ENCODE measurements around the gene MBTD1.
"Not testable (repeated sequence)": the region's sequence is repeated elsewhere in the genome, so short reads cannot be mapped to it uniquely, and the experiment has no call there.

MBTD1 gene

GRCh38 chr17:51189628-51190027 is 70.2 kb downstream of the MBTD1 start:
- DNase-seq (ENCODE audit: low read depth in 2 of 2, low spot score in 1 of 2): no peak

- no peak for DNase-seq (ENCODE audit: low read depth in 2 of 2, low spot score in 1 of 2)
Measured at GRCh38 chr17:51189162-51189561, 70.7 kb downstream of the MBTD1 start.

- no peak for DNase-seq (ENCODE audit: low read depth in 2 of 2, low spot score in 1 of 2)
Measured at GRCh38 chr17:51188271-51188833, 71.5 kb downstream of the MBTD1 start.

DNA sequence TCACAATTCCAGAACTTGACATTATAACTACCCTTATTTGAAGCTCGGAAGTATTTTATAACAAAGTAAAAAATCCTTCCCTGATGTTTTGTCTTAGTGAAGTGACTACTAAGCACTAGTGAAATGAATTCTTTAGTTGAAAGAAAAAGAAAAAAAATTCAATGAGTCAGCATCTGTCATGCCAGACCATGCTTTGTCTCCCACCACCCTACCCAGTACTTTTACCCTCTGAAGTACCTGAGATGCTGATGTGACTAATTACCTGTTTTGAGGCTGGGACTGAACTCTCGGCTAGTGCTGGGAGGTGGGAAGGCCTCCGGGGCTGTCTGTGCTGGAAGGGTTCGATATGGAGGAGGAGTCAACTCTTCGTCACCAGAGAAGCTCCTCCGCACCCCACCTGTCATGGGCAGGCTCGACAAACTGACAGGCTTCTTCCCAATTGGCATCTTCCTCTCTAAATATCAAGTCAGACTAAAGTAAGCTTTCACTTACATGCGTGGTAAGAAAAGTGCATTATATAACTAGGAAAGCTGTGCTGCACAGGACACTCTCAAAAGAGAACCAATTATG is 74.0 kb downstream of the MBTD1 start:
- no peak for DNase-seq (ENCODE audit: low read depth in 2 of 2, low spot score in 1 of 2)

GRCh38 chr17:51184124-51184523 is 75.7 kb downstream of the MBTD1 start:
- no peak for DNase-seq (ENCODE audit: low read depth in 2 of 2, low spot score in 1 of 2)

- no peak for DNase-seq (ENCODE audit: low read depth in 2 of 2, low spot score in 1 of 2)
Measured at GRCh38 chr17:51180486-51180885, 79.4 kb downstream of the MBTD1 start.

DNA sequence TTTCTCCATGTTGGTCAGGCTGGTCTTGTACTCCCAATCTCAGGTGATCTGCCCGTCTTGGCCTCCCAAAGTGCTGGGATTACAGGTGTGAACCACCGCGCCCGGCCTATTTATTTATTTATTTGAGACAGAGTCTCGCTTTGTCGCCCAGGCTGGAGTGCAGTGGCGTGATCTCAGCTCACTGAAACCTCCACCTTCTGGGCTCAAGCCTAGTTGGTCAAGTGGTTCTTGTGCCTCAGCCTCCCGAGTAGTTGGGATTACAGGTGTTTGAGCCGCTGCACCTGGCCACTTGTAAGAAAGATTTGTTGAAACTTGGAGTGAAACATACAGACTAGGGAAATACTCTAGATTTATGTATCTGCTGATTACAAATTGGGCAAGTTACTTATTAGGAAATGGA is 87.8 kb downstream of the MBTD1 start:
- not testable (repeated sequence) for DNase-seq (ENCODE audit: low read depth in 2 of 2, low spot score in 1 of 2)

DNA sequence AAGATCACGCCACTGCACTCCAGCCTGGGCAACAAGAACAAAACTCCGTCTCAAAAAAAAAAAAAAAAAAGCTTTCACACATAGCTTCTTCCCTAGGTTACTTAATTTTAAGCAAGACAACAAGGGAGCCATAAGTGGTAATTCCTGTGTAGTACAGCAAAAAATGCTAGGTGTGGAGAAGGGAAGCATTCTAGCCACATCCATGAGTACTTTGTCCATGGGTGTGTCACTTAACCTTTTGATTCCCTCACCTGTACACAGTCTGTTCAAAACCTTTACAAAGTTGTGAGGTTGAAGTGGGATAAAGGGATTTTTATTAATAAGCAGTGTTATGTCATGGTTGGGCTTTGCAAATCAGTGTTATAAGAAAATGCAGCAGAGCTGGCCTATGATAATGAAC is 89.1 kb downstream of the MBTD1 start:
- no peak for DNase-seq (ENCODE audit: low read depth in 2 of 2, low spot score in 1 of 2)

DNA sequence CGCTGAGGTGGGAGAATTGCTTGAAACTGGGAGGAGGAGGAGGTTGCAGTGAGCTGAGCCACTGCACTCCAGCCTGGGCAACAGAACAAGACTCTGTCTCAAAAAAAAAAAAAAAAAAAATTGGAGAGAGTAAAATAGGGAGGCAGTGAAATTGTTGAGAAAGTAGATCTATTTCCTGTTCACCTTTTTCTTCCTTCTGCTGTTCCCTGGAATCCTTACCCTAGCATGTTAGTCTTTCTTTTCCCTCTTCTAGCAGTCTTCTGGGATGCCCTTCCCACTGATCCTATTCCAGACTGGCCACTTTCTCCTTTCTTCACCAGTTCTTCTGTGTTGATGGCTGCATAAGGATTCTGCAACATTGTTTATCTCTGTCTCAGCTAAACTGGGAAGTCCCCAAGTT is 90.5 kb downstream of the MBTD1 start:
- no peak for DNase-seq (ENCODE audit: low read depth in 2 of 2, low spot score in 1 of 2)

GRCh38 chr17:51166987-51167931 is 92.6 kb downstream of the MBTD1 start:
- peak; percentile 18 to 30 for DNase-seq (ENCODE audit: low read depth in 2 of 2, low spot score in 1 of 2)

- DNase-seq (ENCODE audit: low read depth in 2 of 2, low spot score in 1 of 2): peak; percentile 26 to 32
Measured at GRCh38 chr17:51166198-51166986, 93.5 kb downstream of the MBTD1 start, which contains the start of gene NME2. TSS of gene NME2 (plus strand) at chr17:51166411. CDS start at chr17:51166831, 420 bp downstream.

DNA sequence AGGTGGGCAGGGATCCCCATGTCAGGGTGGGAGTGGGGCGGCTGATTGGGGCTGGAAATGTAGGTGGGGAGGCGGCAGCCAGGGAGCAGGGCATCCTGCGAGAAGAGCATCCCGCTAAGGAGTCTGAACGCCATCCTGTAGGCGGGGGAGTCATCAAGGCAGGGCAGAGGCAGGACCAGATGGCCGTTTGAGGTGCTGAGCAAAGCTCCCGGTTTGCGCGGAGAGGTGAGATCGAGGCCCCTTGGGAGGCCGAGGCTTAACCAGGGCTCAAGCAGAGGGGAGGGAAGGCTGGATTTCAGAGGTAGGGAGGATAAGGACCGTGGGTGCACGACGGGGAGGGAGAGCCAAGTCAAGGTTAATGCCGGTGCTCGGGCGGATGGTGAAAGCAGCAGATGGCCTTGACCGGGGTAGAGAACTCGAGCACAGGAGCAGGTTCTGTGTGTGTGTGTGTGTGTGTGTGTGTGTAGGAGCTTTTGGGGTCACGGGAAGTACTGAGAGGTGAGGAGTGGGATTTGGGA is 94.1 kb downstream of the MBTD1 start:
- no peak for DNase-seq (ENCODE audit: low read depth in 2 of 2, low spot score in 1 of 2)

- no peak for DNase-seq (ENCODE audit: low read depth in 2 of 2, low spot score in 1 of 2)
Measured at GRCh38 chr17:51164911-51165679, 94.8 kb downstream of the MBTD1 start.

DNA sequence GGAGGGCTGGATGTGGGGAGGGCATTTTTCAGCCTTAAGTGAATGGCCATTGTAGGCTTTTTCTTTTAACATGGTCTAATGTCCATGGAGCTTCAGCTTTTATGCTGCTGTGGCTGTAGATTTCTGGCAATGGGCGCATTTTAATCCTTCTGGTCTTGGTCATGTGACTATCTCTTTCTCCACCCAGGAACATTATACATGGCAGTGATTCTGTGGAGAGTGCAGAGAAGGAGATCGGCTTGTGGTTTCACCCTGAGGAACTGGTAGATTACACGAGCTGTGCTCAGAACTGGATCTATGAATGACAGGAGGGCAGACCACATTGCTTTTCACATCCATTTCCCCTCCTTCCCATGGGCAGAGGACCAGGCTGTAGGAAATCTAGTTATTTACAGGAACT is 98.3 kb downstream of the MBTD1 start:
- DNase-seq (ENCODE audit: low read depth in 2 of 2, low spot score in 1 of 2): no peak

GRCh38 chr17:51159604-51160003 is 100.2 kb downstream of the MBTD1 start:
- DNase-seq (ENCODE audit: low read depth in 2 of 2, low spot score in 1 of 2): no peak

- no peak for DNase-seq (ENCODE audit: low read depth in 2 of 2, low spot score in 1 of 2)
Measured at GRCh38 chr17:51155416-51155815, 104.4 kb downstream of the MBTD1 start.

GRCh38 chr17:51154176-51154575 is 105.7 kb downstream of the MBTD1 start:
- DNase-seq (ENCODE audit: low read depth in 2 of 2, low spot score in 1 of 2): no peak

- peak; percentile 88 to 96 for DNase-seq (ENCODE audit: low read depth in 2 of 2, low spot score in 1 of 2)
Measured at GRCh38 chr17:51153210-51154072, 106.4 kb downstream of the MBTD1 start, which contains the start of gene NME1. TSS of gene NME1 (plus strand) at chr17:51153559. CDS start at chr17:51155655, 2,096 bp downstream.

DNA sequence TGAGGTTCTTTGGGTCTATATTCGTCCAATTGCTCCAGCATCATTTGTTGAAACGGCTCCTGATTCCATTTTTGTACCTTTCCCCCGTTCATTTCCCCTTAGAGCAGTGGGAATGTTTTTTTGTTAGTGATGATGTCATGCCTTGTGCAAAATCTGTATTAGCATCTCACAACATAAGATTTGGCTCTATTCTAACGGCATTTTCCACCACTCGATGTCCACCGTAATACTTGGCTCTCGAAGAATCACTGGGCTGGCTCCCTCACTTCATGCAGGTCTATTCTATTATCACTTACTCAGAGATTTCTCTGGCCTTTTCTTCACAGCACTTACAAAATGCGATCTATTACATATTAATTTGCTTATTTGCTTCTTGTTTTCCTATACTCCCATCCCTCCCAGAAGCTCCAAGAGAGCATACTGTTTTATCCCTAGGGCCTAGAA is 107.1 kb downstream of the MBTD1 start:
- DNase-seq (ENCODE audit: low read depth in 2 of 2, low spot score in 1 of 2): no peak

Data from stimulated activated CD8-positive, alpha-beta memory T cell treated with anti-CD3 and anti-CD28 coated beads, Interleukin-4, amount 100 ng/mL, for 1 hour (primary cell).